SK-N-SH treated with all-trans-retinoic acid at 6 μM for 48 hours (cell line): ENCODE data around the gene CHST9.

Source experiments
- ATAC-seq: fragments of 200-7000 bp; cut with Tn5 transposase; 3 replicates; pipeline ENCODE4 v1.9.1; 2020; ENCODE audit warnings: mild to moderate bottlenecking, moderate library complexity
- ARNTL ChIP-seq: fragments of 450-650 bp; formaldehyde crosslinking; IDR thresholded peaks from 2 replicates; pipeline ENCODE4 v1.5.0; 2020; ENCODE audit warnings: low read depth, mild to moderate bottlenecking, moderate library complexity, borderline replicate concordance
- BACH2 ChIP-seq: fragments of 250-450 bp; sonication (Bioruptor Pico); IDR thresholded peaks from 2 replicates; pipeline ENCODE4 v1.9.0; 2021; ENCODE audit warnings: mild to moderate bottlenecking, borderline replicate concordance
- CREB5 ChIP-seq: fragments of 250-450 bp; sonication (Bioruptor Pico); IDR thresholded peaks from 2 replicates; pipeline ENCODE4 v1.5.1; 2020; ENCODE audit warnings: low read depth, mild to moderate bottlenecking, moderate library complexity
- CSRNP3 ChIP-seq: fragments of 250-450 bp; sonication (Bioruptor Pico); IDR thresholded peaks from 2 replicates; pipeline ENCODE4 v1.5.1; 2021; ENCODE audit warnings: mild to moderate bottlenecking, moderate library complexity
- GLIS3 ChIP-seq: fragments of 250-450 bp; sonication (Bioruptor Pico); IDR thresholded peaks from 2 replicates; pipeline ENCODE4 v1.5.0; 2020; ENCODE audit warnings: mild to moderate bottlenecking, moderate library complexity
- ISL1 ChIP-seq: fragments of 250-450 bp; sonication (Bioruptor Pico); IDR thresholded peaks from 2 replicates; pipeline ENCODE4 v2.1.2; 2022; ENCODE audit warnings: mild to moderate bottlenecking, moderate library complexity
- OSR1 ChIP-seq: fragments of 250-450 bp; sonication (Bioruptor Pico); IDR thresholded peaks from 2 replicates; pipeline ENCODE4 v1.8.0; 2022; ENCODE audit warnings: moderate library complexity, mild to moderate bottlenecking, inconsistent platforms
- PATZ1 ChIP-seq: fragments of 250-450 bp; sonication (Bioruptor Pico); IDR thresholded peaks from 2 replicates; pipeline ENCODE4 v1.8.0; 2020; ENCODE audit warnings: mild to moderate bottlenecking, moderate library complexity, borderline replicate concordance
- PPARA ChIP-seq: fragments of 250-450 bp; sonication (Bioruptor Pico); IDR thresholded peaks from 2 replicates; pipeline ENCODE4 v1.5.0; 2020; ENCODE audit warnings: mild to moderate bottlenecking, borderline replicate concordance
- RARB ChIP-seq: fragments of 250-450 bp; sonication (Bioruptor Pico); IDR thresholded peaks from 2 replicates; pipeline ENCODE4 v1.8.0; 2021; ENCODE audit warnings: mild to moderate bottlenecking, moderate library complexity
- TOX ChIP-seq: fragments of 250-450 bp; sonication (Bioruptor Pico); IDR thresholded peaks from 2 replicates; pipeline ENCODE4 v1.8.0; 2021; ENCODE audit warnings: mild to moderate bottlenecking, moderate library complexity, borderline replicate concordance
- TSHZ2 ChIP-seq: fragments of 250-450 bp; sonication (Bioruptor Pico); IDR thresholded peaks from 2 replicates; pipeline ENCODE4 v1.5.0; 2020; ENCODE audit warnings: mild to moderate bottlenecking, moderate library complexity
- ZFP3 ChIP-seq: fragments of 250-450 bp; sonication (Bioruptor Pico); IDR thresholded peaks from 2 replicates; pipeline ENCODE4 v1.5.0; 2020; ENCODE audit warnings: mild to moderate bottlenecking, moderate library complexity
- ZFP30 ChIP-seq: fragments of 450-650 bp; formaldehyde crosslinking; IDR thresholded peaks from 2 replicates; pipeline ENCODE4 v1.5.0; 2022; ENCODE audit warnings: mild to moderate bottlenecking, moderate library complexity
- ZNF565 ChIP-seq: fragments of 450-650 bp; formaldehyde crosslinking; conservative IDR thresholded peaks from 2 replicates; pipeline ENCODE4 v1.5.0; 2020; ENCODE audit warnings: low read depth, mild to moderate bottlenecking, moderate library complexity
- ZNF8 ChIP-seq: fragments of 450-650 bp; formaldehyde crosslinking; IDR thresholded peaks from 2 replicates; pipeline ENCODE4 v1.5.0; 2020; ENCODE audit warnings: mild to moderate bottlenecking, moderate library complexity

Gene CHST9

GRCh38 chr18:26963292-26963691 is 221.8 kb downstream of the CHST9 start:
- ATAC-seq, result no peak
- TF ChIP-seq ZNF565 (CRISPR knock-in tag), result no peak
- TF ChIP-seq RARB (CRISPR knock-in tag), result no peak
- TF ChIP-seq BACH2 (CRISPR knock-in tag), result no peak
- TF ChIP-seq ARNTL (CRISPR knock-in tag), result no peak
- no peak for TF ChIP-seq ZFP30 (CRISPR knock-in tag)
- no peak for TF ChIP-seq TOX (CRISPR knock-in tag)
- TF ChIP-seq ZNF8 (CRISPR knock-in tag), result no peak
- no peak for TF ChIP-seq OSR1 (CRISPR knock-in tag)
- TF ChIP-seq ZFP3 (CRISPR knock-in tag), result no peak

GRCh38 chr18:26961839-26962238 is 223.3 kb downstream of the CHST9 start:
- TF ChIP-seq PPARA (CRISPR knock-in tag) (no peak), GLIS3 (CRISPR knock-in tag) (no peak), ARNTL (CRISPR knock-in tag) (no peak), ZFP30 (CRISPR knock-in tag) (no peak), RARB (CRISPR knock-in tag) (no peak), CREB5 (CRISPR knock-in tag) (no peak), ZNF8 (CRISPR knock-in tag) (no peak), ZNF565 (CRISPR knock-in tag) (no peak), CSRNP3 (CRISPR knock-in tag) (no peak)
- TF ChIP-seq, all 23 proteins: peak for 0
- no peak for ATAC-seq

GRCh38 chr18:26960911-26961310 is 224.2 kb downstream of the CHST9 start:
- no peak for ATAC-seq
- TF ChIP-seq PATZ1, result no peak
- TF ChIP-seq TSHZ2 (CRISPR knock-in tag), result no peak
- no peak for TF ChIP-seq ZFP30 (CRISPR knock-in tag)
- TF ChIP-seq RARB (CRISPR knock-in tag), result no peak
- no peak for TF ChIP-seq OSR1 (CRISPR knock-in tag)
- TF ChIP-seq GLIS3 (CRISPR knock-in tag), result no peak

GRCh38 chr18:26956863-26957262 is 228.2 kb downstream of the CHST9 start:
- TF ChIP-seq CREB5 (CRISPR knock-in tag), result no peak
- no peak for TF ChIP-seq OSR1 (CRISPR knock-in tag)
- TF ChIP-seq, all 23 proteins: peak for 0
- ATAC-seq, result no peak

GRCh38 chr18:26948703-26949102 is 236.4 kb downstream of the CHST9 start:
- no peak for TF ChIP-seq ZNF565 (CRISPR knock-in tag)
- no peak for TF ChIP-seq ZFP3 (CRISPR knock-in tag)
- no peak for TF ChIP-seq TOX (CRISPR knock-in tag)
- TF ChIP-seq ISL1 (CRISPR knock-in tag), result no peak
- TF ChIP-seq, all 23 proteins: peak for 0
- no peak for ATAC-seq
